Measurements from ENCODE around the gene TPRG1L.

DNA sequence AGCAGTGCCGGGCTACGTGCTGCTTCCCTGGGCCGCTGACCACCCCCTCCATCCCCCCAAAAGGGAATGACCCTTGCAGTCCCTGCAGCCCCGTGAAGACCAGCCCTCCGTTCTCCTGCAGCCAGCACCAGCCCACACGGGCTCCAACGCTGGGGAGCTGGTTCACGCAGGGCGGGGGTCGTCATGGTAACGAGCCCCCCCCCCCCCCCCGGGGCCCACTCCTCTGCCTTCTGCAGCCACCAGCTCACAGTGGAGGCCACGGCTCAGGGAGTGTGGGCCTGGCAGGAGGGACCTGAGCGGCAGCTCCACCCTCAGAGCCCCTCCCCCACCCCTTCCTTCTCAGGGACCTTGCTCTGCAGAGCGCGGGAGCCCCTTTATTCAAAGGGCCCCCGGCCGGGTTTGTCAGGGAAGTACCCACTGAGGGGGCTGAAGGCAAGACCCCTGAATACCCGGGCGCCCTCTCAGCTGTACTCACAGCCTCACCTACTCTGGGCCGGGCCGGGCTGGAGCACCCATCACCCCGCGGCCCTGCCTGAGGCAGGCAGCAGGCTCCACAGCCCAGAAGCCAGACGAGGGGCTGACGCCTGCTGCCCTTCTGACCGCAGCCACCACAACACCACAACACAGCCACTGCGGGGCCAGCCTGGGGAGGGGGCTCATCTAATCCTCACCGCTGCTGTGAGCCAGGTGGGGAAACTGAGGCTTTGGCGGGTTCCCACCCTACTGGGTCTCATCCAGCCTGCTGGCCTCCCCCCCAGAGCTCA, 26.1 kb upstream of the TPRG1L start:
- TF ChIP-seq, protein P1, sequence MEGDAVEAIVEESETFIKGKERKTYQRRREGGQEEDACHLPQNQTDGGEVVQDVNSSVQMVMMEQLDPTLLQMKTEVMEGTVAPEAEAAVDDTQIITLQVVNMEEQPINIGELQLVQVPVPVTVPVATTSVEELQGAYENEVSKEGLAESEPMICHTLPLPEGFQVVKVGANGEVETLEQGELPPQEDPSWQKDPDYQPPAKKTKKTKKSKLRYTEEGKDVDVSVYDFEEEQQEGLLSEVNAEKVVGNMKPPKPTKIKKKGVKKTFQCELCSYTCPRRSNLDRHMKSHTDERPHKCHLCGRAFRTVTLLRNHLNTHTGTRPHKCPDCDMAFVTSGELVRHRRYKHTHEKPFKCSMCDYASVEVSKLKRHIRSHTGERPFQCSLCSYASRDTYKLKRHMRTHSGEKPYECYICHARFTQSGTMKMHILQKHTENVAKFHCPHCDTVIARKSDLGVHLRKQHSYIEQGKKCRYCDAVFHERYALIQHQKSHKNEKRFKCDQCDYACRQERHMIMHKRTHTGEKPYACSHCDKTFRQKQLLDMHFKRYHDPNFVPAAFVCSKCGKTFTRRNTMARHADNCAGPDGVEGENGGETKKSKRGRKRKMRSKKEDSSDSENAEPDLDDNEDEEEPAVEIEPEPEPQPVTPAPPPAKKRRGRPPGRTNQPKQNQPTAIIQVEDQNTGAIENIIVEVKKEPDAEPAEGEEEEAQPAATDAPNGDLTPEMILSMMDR (IDR thresholded peaks at IDR 0.05): no peak
- TF ChIP-seq POLR2A (IDR thresholded peaks at IDR 0.05): no peak

Data from body of pancreas (tissue), 4 donors.